ENCODE results near the gene INSC. TPM values are rescaled to one million over a fixed set of nuclear protein-coding genes. Genes with fewer than 3 reads are reported as not detected.

Gene INSC
- total RNA-seq, 2 donors from 2014 or later = 0.87 to 2.0 TPM

DNA sequence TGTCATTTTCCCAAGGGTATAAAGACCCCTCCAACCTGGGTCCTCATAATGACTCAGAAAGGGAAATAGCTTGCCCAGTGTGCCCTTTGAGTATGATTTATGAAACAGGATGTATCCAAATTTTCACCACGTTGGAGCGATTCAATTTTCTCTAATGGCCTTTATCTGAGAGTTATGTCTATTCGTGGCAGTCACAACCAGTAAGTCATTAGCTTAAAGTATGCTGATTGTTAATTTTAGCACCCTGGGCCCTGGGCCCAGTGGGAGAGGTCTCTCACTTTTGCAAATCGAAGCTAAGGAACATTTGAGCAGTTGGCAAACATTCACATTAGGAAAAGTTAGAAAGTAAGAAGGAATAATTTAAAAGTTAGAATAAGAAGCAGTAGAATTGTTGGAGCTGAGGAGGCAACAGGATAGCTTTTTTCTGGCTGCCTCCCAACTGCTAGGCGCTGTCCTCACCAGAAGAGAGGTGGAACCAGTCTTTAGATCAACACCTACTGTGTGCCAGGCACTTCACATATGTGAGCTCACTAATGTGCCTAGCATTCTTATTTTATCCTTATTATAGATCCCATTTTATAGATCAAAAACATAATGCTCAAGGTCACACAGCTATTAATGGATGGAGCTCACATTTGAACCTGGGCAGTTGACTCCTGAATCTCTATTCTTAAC is 24.5 kb downstream of the INSC start:
- Histone ChIP-seq H3K27ac (no peak overlapping the region), H3K27me3 (replicated peaks; ENCODE audit: insufficient read depth) (no peaks in the 10 kb centered on the region), H3K9me3 (no peaks in the 10 kb centered on the region), H3K4me1 (replicated peaks) (no peaks in the 10 kb centered on the region), H3K36me3 (no peaks in the 10 kb centered on the region), H3K4me3 (no peak overlapping the region)
- no peak for TF ChIP-seq POLR2A (IDR thresholded peaks at IDR 0.05)
- TF ChIP-seq CTCF (IDR thresholded peaks at IDR 0.05) = no peak
- TF ChIP-seq POLR2AphosphoS5 (IDR thresholded peaks at IDR 0.05) = no peak
- intact Hi-C loops (cut with DNase I) = no loop called here
- DNase-seq (ENCODE audit: low spot score) = no peak
- WGBS = 50% methylated on average over 5 of the region's 5 CpGs

- no peak for DNase-seq (ENCODE audit: low spot score)
- no peak overlapping the region for H3K4me3 ChIP-seq
- no peaks in the 10 kb centered on the region for H3K27me3 ChIP-seq (replicated peaks; ENCODE audit: insufficient read depth)
- no peaks in the 10 kb centered on the region for H3K9me3 ChIP-seq
- 77% methylated on average over 4 of the region's 4 CpGs for WGBS
- TF ChIP-seq POLR2A (IDR thresholded peaks at IDR 0.05) (no peak), POLR2AphosphoS5 (IDR thresholded peaks at IDR 0.05) (no peak), CTCF (IDR thresholded peaks at IDR 0.05) (no peak)
- H3K36me3 ChIP-seq = no peaks in the 10 kb centered on the region
- intact Hi-C loops (cut with DNase I) = no loop called here
- no peaks in the 10 kb centered on the region for H3K4me1 ChIP-seq (replicated peaks)
- no peak overlapping the region for H3K27ac ChIP-seq
Measured at GRCh38 chr11:15139958-15140659, 25.4 kb downstream of the INSC start.

DNA sequence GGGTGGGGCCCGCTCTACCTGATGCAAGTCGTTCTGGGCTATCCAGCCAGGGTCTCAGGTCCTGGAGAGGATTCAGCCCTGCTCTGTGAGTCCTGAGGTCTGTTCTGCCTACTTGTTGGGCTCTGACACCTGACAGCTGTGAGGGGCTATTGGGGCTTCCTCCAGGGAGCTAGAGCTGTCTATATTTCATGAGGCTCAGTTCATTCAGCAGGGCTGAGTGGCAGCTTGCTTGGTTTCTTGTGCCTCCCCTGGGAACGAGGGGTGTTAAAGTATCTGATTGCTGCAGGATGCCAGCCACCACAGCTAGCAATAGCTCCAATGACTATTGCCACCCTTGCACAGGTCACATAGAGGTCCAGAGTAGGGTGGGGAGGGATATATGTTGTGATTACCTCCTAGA is 26.7 kb downstream of the INSC start:
- intact Hi-C loops (cut with DNase I) = no loop called here
- no peak overlapping the region for H3K4me3 ChIP-seq
- no peak overlapping the region for H3K27ac ChIP-seq
- no peaks in the 10 kb centered on the region for H3K36me3 ChIP-seq
- DNase-seq (ENCODE audit: low spot score) = no peak
- no peaks in the 10 kb centered on the region for H3K9me3 ChIP-seq
- TF ChIP-seq POLR2A (IDR thresholded peaks at IDR 0.05) (no peak), CTCF (IDR thresholded peaks at IDR 0.05) (no peak), POLR2AphosphoS5 (IDR thresholded peaks at IDR 0.05) (no peak)
- H3K27me3 ChIP-seq (replicated peaks; ENCODE audit: insufficient read depth) = no peaks in the 10 kb centered on the region
- WGBS = 73% methylated on average over 3 of the region's 3 CpGs
- no peaks in the 10 kb centered on the region for H3K4me1 ChIP-seq (replicated peaks)

- no peaks in the 10 kb centered on the region for H3K36me3 ChIP-seq
- no peak overlapping the region for H3K4me3 ChIP-seq
- H3K4me1 ChIP-seq (replicated peaks) = no peaks in the 10 kb centered on the region
- 68% methylated on average over 7 of the region's 7 CpGs for WGBS
- intact Hi-C loops (cut with DNase I) = no loop called here
- no peaks in the 10 kb centered on the region for H3K27me3 ChIP-seq (replicated peaks; ENCODE audit: insufficient read depth)
- no peak overlapping the region for H3K27ac ChIP-seq
- no peak for TF ChIP-seq CTCF (IDR thresholded peaks at IDR 0.05)
- TF ChIP-seq POLR2A (IDR thresholded peaks at IDR 0.05) = no peak
- no peak for TF ChIP-seq POLR2AphosphoS5 (IDR thresholded peaks at IDR 0.05)
- no peaks in the 10 kb centered on the region for H3K9me3 ChIP-seq
- no peak for DNase-seq (ENCODE audit: low spot score)
Measured at GRCh38 chr11:15142838-15143237, 28.1 kb downstream of the INSC start.

GRCh38 chr11:15143855-15144254 is 29.1 kb downstream of the INSC start:
- DNase-seq (ENCODE audit: low spot score) = no peak
- Histone ChIP-seq H3K4me3 (no peak overlapping the region), H3K36me3 (no peaks in the 10 kb centered on the region), H3K9me3 (no peaks in the 10 kb centered on the region), H3K27ac (no peak overlapping the region), H3K4me1 (replicated peaks) (no peaks in the 10 kb centered on the region), H3K27me3 (replicated peaks; ENCODE audit: insufficient read depth) (no peaks in the 10 kb centered on the region)
- TF ChIP-seq POLR2A (IDR thresholded peaks at IDR 0.05) (no peak), CTCF (IDR thresholded peaks at IDR 0.05) (no peak), POLR2AphosphoS5 (IDR thresholded peaks at IDR 0.05) (no peak)
- intact Hi-C loops (cut with DNase I) = no loop called here

All from prostate gland (tissue), 2 donors.